Liver (tissue), 9 donors: Measurements from ENCODE around the gene ANKS1A. TPM values are rescaled to one million over a fixed set of nuclear protein-coding genes. Genes with fewer than 3 reads are reported as not detected.

Experiments used
- DNase-seq: peaks from one replicate; pipeline ENCODE4 v3.0.0-alpha.2; 2017; ENCODE audit warnings: low spot score
- H3K27ac ChIP-seq, 2 donors: one replicate each; pipeline ENCODE4 v1.7.0; 2013; ENCODE audit warnings: inconsistent platforms in 2 of 2, low read length in 2 of 2, control low read depth in 1 of 2, low read depth in 1 of 2, mild to moderate bottlenecking in 1 of 2
- H3K27me3 ChIP-seq, 4 donors: one replicate each; pipeline versions ENCODE4 v1.6.1 to v1.7.0; 2013; ENCODE audit warnings: low read length in 3 of 4, inconsistent platforms in 1 of 4, mild to moderate bottlenecking in 1 of 4, moderate library complexity in 1 of 4; ENCODE audit not compliant: control insufficient read depth in 4 of 4, insufficient read depth in 4 of 4
- H3K36me3 ChIP-seq, 4 donors: one replicate each; pipeline versions ENCODE4 v1.6.1 to v1.7.0; 2013; ENCODE audit warnings: low read length in 3 of 4, mild to moderate bottlenecking in 3 of 4, low read depth in 1 of 4, moderate library complexity in 1 of 4; ENCODE audit not compliant: control insufficient read depth in 4 of 4, insufficient read depth in 3 of 4
- H3K4me1 ChIP-seq, 4 donors: one replicate each; pipeline versions ENCODE4 v1.6.1 to v1.7.0; 2013; ENCODE audit warnings: low read length in 3 of 4, mild to moderate bottlenecking in 3 of 4, moderate library complexity in 1 of 4; ENCODE audit not compliant: control insufficient read depth in 4 of 4, insufficient read depth in 4 of 4
- H3K4me3 ChIP-seq, 3 donors: one replicate each; pipeline versions ENCODE4 v1.6.1 to v1.7.0; 2013; ENCODE audit warnings: low read length in 3 of 3, control low read depth in 1 of 3, low read depth in 1 of 3, mild to moderate bottlenecking in 1 of 3
- H3K9ac ChIP-seq, 2 donors: one replicate each; pipeline ENCODE4 v1.7.0; 2013; ENCODE audit warnings: low read length in 2 of 2, mild to moderate bottlenecking in 2 of 2, moderate library complexity in 2 of 2, control low read depth in 1 of 2, low read depth in 1 of 2
- H3K9me3 ChIP-seq, 4 donors: one replicate each; pipeline versions ENCODE4 v1.6.1 to v1.7.0; 2013; ENCODE audit warnings: low read length in 3 of 4; ENCODE audit not compliant: control insufficient read depth in 4 of 4
- ATF3 ChIP-seq: IDR thresholded peaks from 2 replicates; pipeline ENCODE4 v1.6.1; 2016; ENCODE audit warnings: antibody characterized with exemption
- CTCF ChIP-seq: fragments of 150-350 bp; IDR thresholded peaks from 2 replicates; pipeline ENCODE4 v1.5.1; 2017; ENCODE audit warnings: improper control_type of control experiment, low read depth, low read length; ENCODE audit not compliant: missing input control
- EGR1 ChIP-seq, 2 donors: IDR thresholded peaks; 2 replicates each; pipeline ENCODE4 v1.6.1; 2016 to 2018; ENCODE audit warnings: antibody characterized with exemption in 2 of 2, low read depth in 2 of 2
- FOXA1 ChIP-seq: IDR thresholded peaks from 2 replicates; pipeline ENCODE4 v1.6.1; 2016; ENCODE audit warnings: antibody characterized with exemption
- FOXA2 ChIP-seq: IDR thresholded peaks from 2 replicates; pipeline ENCODE4 v1.6.1; 2016; ENCODE audit warnings: antibody characterized with exemption
- GABPA ChIP-seq, 2 donors: IDR thresholded peaks in 1 of 2; conservative IDR thresholded peaks in 1 of 2; 2 replicates each; pipeline ENCODE4 v1.6.1; 2016; ENCODE audit warnings: antibody characterized with exemption in 2 of 2, mild to moderate bottlenecking in 1 of 2, moderate library complexity in 1 of 2
- HNF4A ChIP-seq, 2 donors: conservative IDR thresholded peaks; 2 replicates each; pipeline ENCODE4 v1.6.1; 2016; ENCODE audit warnings: antibody characterized with exemption in 2 of 2, mild to moderate bottlenecking in 2 of 2
- JUND ChIP-seq, 2 donors: IDR thresholded peaks; 2 replicates each; pipeline ENCODE4 v1.6.1; 2016; ENCODE audit warnings: antibody characterized with exemption in 2 of 2
- MAX ChIP-seq: IDR thresholded peaks from 2 replicates; pipeline ENCODE4 v1.6.1; 2016; ENCODE audit warnings: antibody characterized with exemption
- NR2F2 ChIP-seq: IDR thresholded peaks from 2 replicates; pipeline ENCODE4 v1.6.1; 2016; ENCODE audit warnings: antibody characterized with exemption
- RAD21 ChIP-seq, 2 donors: IDR thresholded peaks; 2 replicates each; pipeline ENCODE4 v1.6.1; 2016; ENCODE audit warnings: antibody characterized with exemption in 2 of 2, mild to moderate bottlenecking in 2 of 2
- REST ChIP-seq: IDR thresholded peaks from 2 replicates; pipeline ENCODE4 v1.6.1; 2016; ENCODE audit warnings: antibody characterized with exemption, mild to moderate bottlenecking
- RXRA ChIP-seq, 2 donors: IDR thresholded peaks; 2 replicates each; pipeline ENCODE4 v1.6.1; 2017 to 2018; ENCODE audit warnings: antibody characterized with exemption in 2 of 2, mild to moderate bottlenecking in 1 of 2
- SP1 ChIP-seq: IDR thresholded peaks from 2 replicates; pipeline ENCODE4 v1.6.1; 2018; ENCODE audit warnings: antibody characterized with exemption, mild to moderate bottlenecking
- TAF1 ChIP-seq: conservative IDR thresholded peaks from 2 replicates; pipeline ENCODE4 v1.6.1; 2016; ENCODE audit warnings: antibody characterized with exemption, mild to moderate bottlenecking
- YY1 ChIP-seq: IDR thresholded peaks from 2 replicates; pipeline ENCODE4 v1.6.1; 2016; ENCODE audit warnings: antibody characterized with exemption, mild to moderate bottlenecking
- ZBTB33 ChIP-seq: IDR thresholded peaks from 2 replicates; pipeline ENCODE4 v1.6.1; 2016; ENCODE audit warnings: antibody characterized with exemption
- WGBS: extraction: QIAGEN DNeasy Blood & Tissue Kit; methylation state at CpG from one replicate; pipeline ENCODE4 v1.1.7; 2013; 5-methylcytosine and 5-hydroxymethylcytosine counted together
- polyA plus RNA-seq, 2 donors: library from polyadenylated mRNA; stranded (reverse) in 1 of 2; unstranded in 1 of 2; fragments of 200-250 nt in 1 of 2; fragments of >200 nt in 1 of 2; fragmentation: Nextera tagmentation in 1 of 2; extraction: Ambion mirVana in 1 of 2; gene quantifications; one replicate each; pipeline versions ENCODE4 v1.2.1 to v1.2.3, GENCODE V29; 2013 to 2015
- total RNA-seq, 2 donors: library from RNA; depleted of rRNA; stranded (reverse); fragments of >200 nt; gene quantifications; one replicate each; pipeline ENCODE4 v1.2.3, GENCODE V29; 2014
- donor health status: healthy.
- donor health status: healthy.
- donor health status: healthy.
- donor health status: healthy.
- donor health status: healthy.

Gene ANKS1A
- total and polyA plus RNA-seq, 4 donors = 4.3 to 18.7 (median 6.7) TPM

GRCh38 chr6:35051396-35051795, 162.3 kb downstream of the ANKS1A start:
- H3K36me3 ChIP-seq = peaks cover 0 to 14% (median 4%) of the 10 kb centered on the region in 4 donors
- H3K9ac ChIP-seq = no peak overlapping the region
- H3K4me3 ChIP-seq = no peak overlapping the region
- WGBS = 98% methylated on average over 7 of the region's 7 CpGs
- no peak overlapping the region for H3K27ac ChIP-seq
- no peaks in the 10 kb centered on the region for H3K9me3 ChIP-seq
- TF ChIP-seq FOXA1 (no peak), MAX (no peak), RAD21 (IDR thresholded peaks at IDR 0.05) (no peak), HNF4A (conservative IDR thresholded peaks at IDR 0.05) (no peak), FOXA2 (no peak), CTCF (no peak), JUND (IDR thresholded peaks at IDR 0.05) (no peak), YY1 (no peak), GABPA (IDR thresholded peaks at IDR 0.05 in 1 of 2, conservative IDR thresholded peaks at IDR 0.05 in 1 of 2) (no peak), SP1 (no peak), ZBTB33 (no peak), RXRA (IDR thresholded peaks at IDR 0.05) (no peak), NR2F2 (no peak), EGR1 (IDR thresholded peaks at IDR 0.05; ENCODE audit: low read depth in 2 of 2) (no peak), TAF1 (no peak)
- H3K27me3 ChIP-seq = no peaks in the 10 kb centered on the region
- H3K4me1 ChIP-seq = peaks cover 0 to 3% (median 0%) of the 10 kb centered on the region in 4 donors
- no peak for DNase-seq

- Histone ChIP-seq H3K4me1 (peaks cover 0 to 10% (median 5%) of the 10 kb centered on the region in 4 donors), H3K9ac (no peak overlapping the region), H3K27ac (no peak overlapping the region), H3K36me3 (peaks cover 0 to 14% (median 4%) of the 10 kb centered on the region in 4 donors), H3K4me3 (no peak overlapping the region), H3K27me3 (no peaks in the 10 kb centered on the region), H3K9me3 (no peaks in the 10 kb centered on the region)
- no peak for DNase-seq
- 71% methylated on average over 7 of the region's 7 CpGs for WGBS
- TF ChIP-seq YY1 (no peak), RXRA (IDR thresholded peaks at IDR 0.05) (no peak), ZBTB33 (no peak), MAX (no peak), REST (no peak), ATF3 (no peak), HNF4A (conservative IDR thresholded peaks at IDR 0.05) (peak in 1 of 2 donors; percentile 12), FOXA1 (no peak)
These were observed 163.0 kb downstream of the ANKS1A start for GRCh38 chr6:35051997-35052583.
